Gastroesophageal sphincter (tissue), 4 donors: Measurements from ENCODE around the gene ZCCHC4. TPM values are rescaled to one million over a fixed set of nuclear protein-coding genes. Genes with fewer than 3 reads are reported as not detected.
A peak's percentile ranks its signal among the peaks of the same experiment; 100 is the strongest.

ENCODE experiments used
- ATAC-seq: fragments of 150-250 bp; one replicate; pipeline ENCODE4 v1.9.1; 2016; ENCODE audit warnings: mild to moderate bottlenecking, moderate library complexity
- H3K27ac ChIP-seq, 4 donors: fragments of 200-600 bp; sonication (generic) in 3 of 4; 1 replicate in 3 of 4; 2 replicates in 1 of 4; pipeline ENCODE4 v1.5.1; 2016 to 2019
- H3K27me3 ChIP-seq: fragments of 200-600 bp; sonication (generic); one replicate; pipeline ENCODE4 v1.5.1; 2019
- H3K36me3 ChIP-seq, 2 donors: fragments of 200-600 bp; sonication (generic); one replicate each; pipeline ENCODE4 v1.5.1; 2019; ENCODE audit warnings: control low read depth in 1 of 2
- H3K4me1 ChIP-seq, 3 donors: fragments of 200-600 bp; sonication (generic); 1 replicate in 2 of 3; 2 replicates in 1 of 3; pipeline ENCODE4 v1.5.1; 2016 to 2019; ENCODE audit warnings: control low read depth in 2 of 3
- H3K4me3 ChIP-seq, 2 donors: fragments of 200-600 bp; sonication (generic); one replicate each; pipeline ENCODE4 v1.5.1; 2019; ENCODE audit warnings: mild to moderate bottlenecking in 1 of 2, moderate library complexity in 1 of 2
- H3K9me3 ChIP-seq, 3 donors: fragments of 200-600 bp; sonication (generic); one replicate each; pipeline ENCODE4 v1.5.1; 2017 to 2019; ENCODE audit warnings: control low read depth in 2 of 3
- EP300 ChIP-seq: sonication (generic); formaldehyde crosslinking; IDR thresholded peaks from one replicate; pipeline ENCODE4 v1.6.1; 2017; ENCODE audit warnings: antibody characterized with exemption, mild to moderate bottlenecking
- POLR2A ChIP-seq, 2 donors: fragments of 450-650 bp; IDR thresholded peaks; one replicate each; pipeline ENCODE4 v1.6.1; 2017; ENCODE audit warnings: antibody characterized with exemption in 2 of 2, mild to moderate bottlenecking in 2 of 2, moderate library complexity in 1 of 2
- POLR2AphosphoS5 ChIP-seq: sonication (generic); formaldehyde crosslinking; IDR thresholded peaks from one replicate; pipeline ENCODE4 v1.6.1; 2017; ENCODE audit warnings: antibody characterized with exemption
- WGBS, 2 donors: methylation state at CpG; one replicate each; pipeline ENCODE4 v1.1.5; 2018; ENCODE audit warnings: low coverage in 1 of 2; 5-methylcytosine and 5-hydroxymethylcytosine counted together
- total RNA-seq, 4 donors: library from RNA; depleted of rRNA; stranded (reverse); fragments of >200 nt; gene quantifications; one replicate each; pipeline ENCODE4 v1.1.0, GENCODE V29; 2016
- TF ChIP-seq, protein P1 (sequence below), 4 experiments: fragments of 200-600 bp in 2 of 4; fragments of 450-650 bp in 2 of 4; sonication (generic) in 1 of 4; IDR thresholded peaks; one replicate each; pipeline ENCODE4 v1.5.1; 2017 to 2019; ENCODE audit warnings: antibody characterized with exemption in 4 of 4, mild to moderate bottlenecking in 2 of 4, moderate library complexity in 2 of 4

The ZCCHC4 gene, protein sequence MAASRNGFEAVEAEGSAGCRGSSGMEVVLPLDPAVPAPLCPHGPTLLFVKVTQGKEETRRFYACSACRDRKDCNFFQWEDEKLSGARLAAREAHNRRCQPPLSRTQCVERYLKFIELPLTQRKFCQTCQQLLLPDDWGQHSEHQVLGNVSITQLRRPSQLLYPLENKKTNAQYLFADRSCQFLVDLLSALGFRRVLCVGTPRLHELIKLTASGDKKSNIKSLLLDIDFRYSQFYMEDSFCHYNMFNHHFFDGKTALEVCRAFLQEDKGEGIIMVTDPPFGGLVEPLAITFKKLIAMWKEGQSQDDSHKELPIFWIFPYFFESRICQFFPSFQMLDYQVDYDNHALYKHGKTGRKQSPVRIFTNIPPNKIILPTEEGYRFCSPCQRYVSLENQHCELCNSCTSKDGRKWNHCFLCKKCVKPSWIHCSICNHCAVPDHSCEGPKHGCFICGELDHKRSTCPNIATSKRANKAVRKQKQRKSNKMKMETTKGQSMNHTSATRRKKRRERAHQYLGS
- total RNA-seq = 10 to 100 TPM in 3 of 4 donors, 1 to 10 TPM in 1; 9.5 to 15.3 (median 11.5) TPM

DNA sequence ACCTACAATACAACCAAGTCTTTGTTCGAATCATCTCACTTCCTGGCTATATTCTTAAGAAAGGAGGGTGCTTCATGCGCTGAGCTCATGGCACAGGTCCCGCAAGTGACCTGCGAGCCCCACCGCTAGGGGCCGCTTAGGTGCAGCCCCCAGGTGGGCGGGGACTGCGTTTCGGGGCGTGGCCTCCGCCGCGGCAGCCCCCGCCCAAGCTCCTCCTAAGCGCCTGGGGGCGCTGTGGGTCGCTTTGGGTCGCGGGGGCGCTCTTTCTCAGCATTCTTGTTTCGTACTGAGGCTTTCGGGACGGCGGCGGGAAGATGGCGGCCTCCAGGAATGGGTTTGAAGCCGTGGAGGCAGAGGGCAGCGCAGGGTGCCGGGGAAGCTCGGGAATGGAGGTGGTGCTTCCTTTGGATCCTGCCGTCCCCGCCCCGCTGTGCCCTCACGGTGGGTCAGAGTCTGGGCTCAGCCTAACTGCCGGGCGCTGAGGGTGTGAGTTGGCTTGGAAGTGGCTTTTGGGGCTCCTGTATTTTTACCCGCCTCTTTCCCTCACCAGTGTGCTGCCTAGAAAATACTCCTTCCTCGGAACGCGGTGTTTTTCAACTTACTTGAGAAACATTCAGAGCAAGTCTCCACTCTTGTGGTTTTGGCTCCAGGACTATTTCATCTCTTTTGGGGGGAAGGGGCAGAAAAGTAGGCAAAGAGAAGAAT is at the start of gene ZCCHC4:
TSS of gene ZCCHC4 (plus strand) at position 279 of the 705 bp plus-strand sequence. CDS start at position 315, 36 bp downstream.
- H3K9me3 ChIP-seq = no peaks in the 10 kb centered on the region
- peaks cover 0 to 17% (median 5%) of the 10 kb centered on the region in 3 donors for H3K4me1 ChIP-seq
- H3K36me3 ChIP-seq = peaks cover 0 to 29% of the 10 kb centered on the region in 2 donors
- H3K27me3 ChIP-seq = peaks cover 9% of the 10 kb centered on the region
- peak; percentile 97 for ATAC-seq
- H3K4me3 ChIP-seq = peak within 1 kb of the TSS; percentile 59 to 97
- TF ChIP-seq EP300 = no peak
- peak; percentile 11 to 31 for TF ChIP-seq POLR2A (IDR thresholded peaks at IDR 0.05)
- TF ChIP-seq, protein P1, sequence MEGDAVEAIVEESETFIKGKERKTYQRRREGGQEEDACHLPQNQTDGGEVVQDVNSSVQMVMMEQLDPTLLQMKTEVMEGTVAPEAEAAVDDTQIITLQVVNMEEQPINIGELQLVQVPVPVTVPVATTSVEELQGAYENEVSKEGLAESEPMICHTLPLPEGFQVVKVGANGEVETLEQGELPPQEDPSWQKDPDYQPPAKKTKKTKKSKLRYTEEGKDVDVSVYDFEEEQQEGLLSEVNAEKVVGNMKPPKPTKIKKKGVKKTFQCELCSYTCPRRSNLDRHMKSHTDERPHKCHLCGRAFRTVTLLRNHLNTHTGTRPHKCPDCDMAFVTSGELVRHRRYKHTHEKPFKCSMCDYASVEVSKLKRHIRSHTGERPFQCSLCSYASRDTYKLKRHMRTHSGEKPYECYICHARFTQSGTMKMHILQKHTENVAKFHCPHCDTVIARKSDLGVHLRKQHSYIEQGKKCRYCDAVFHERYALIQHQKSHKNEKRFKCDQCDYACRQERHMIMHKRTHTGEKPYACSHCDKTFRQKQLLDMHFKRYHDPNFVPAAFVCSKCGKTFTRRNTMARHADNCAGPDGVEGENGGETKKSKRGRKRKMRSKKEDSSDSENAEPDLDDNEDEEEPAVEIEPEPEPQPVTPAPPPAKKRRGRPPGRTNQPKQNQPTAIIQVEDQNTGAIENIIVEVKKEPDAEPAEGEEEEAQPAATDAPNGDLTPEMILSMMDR (IDR thresholded peaks at IDR 0.05) = peak; percentile 89 to 99 (median 93)
- peak; percentile 53 for TF ChIP-seq POLR2AphosphoS5
- H3K27ac ChIP-seq = peak within 1 kb of the TSS; percentile 56 to 85 (median 74)
- WGBS, 2 donors = 0% methylated on average over 1 to 6 of the region's 40 CpGs

DNA sequence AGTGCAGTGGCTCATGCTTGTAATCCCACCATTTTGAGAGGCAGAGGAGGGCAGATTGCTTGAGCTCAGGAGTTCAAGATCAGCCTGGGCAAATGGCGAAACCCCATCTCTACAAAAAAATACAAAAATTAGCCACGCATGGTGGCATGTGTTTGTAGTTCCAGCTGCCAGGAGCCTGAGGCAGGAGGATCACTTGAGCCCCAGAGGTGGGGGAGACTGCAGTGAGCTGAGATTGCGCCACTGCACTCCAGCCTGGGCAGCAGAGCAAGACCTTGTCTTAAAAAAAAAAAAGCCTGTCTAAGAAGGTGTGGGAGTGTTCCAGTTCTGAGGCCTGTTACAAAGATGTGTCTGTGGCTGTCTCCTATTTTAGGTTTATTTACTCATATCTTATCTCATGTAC is 40.7 kb upstream of the ZCCHC4 start:
- no peak overlapping the region for H3K4me3 ChIP-seq
- WGBS, 2 donors = 86 to 100% methylated on average over 1 to 2 of the region's 3 CpGs
- no peaks in the 10 kb centered on the region for H3K9me3 ChIP-seq
- peaks cover 0 to 56% of the 10 kb centered on the region in 2 donors for H3K36me3 ChIP-seq
- ATAC-seq = no peak
- H3K4me1 ChIP-seq = no peaks in the 10 kb centered on the region
- no peaks in the 10 kb centered on the region for H3K27me3 ChIP-seq
- TF ChIP-seq EP300 = no peak
- H3K27ac ChIP-seq = no peak overlapping the region

DNA sequence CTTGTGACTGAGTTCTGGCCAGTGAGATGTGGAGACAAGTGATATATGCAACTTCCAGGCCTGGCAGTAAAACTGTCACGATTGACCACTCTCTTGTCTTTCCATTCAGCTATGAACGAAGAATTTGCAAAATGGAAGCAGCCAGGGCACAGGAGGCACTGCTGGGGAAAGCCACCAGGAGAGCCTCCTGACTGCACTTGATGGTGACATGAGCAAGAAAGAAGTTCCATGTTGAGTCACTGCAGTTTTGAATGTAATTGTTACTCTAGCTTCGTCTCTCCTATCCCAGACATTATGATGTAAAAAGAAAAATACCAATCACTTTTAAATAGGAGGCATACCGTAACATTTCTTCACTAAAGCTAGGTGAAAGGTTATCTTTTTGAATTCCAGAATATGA is 32.4 kb upstream of the ZCCHC4 start:
- no peak for TF ChIP-seq POLR2A (IDR thresholded peaks at IDR 0.05)
- TF ChIP-seq, protein P1 (IDR thresholded peaks at IDR 0.05) = no peak
- ATAC-seq = no peak
- Histone ChIP-seq H3K9me3 (no peaks in the 10 kb centered on the region), H3K27me3 (no peaks in the 10 kb centered on the region), H3K36me3 (peaks cover 0 to 34% of the 10 kb centered on the region in 2 donors), H3K4me3 (no peak overlapping the region), H3K4me1 (no peaks in the 10 kb centered on the region), H3K27ac (no peak overlapping the region)
- 78 to 100% methylated on average over 2 to 3 of the region's 4 CpGs for WGBS, 2 donors

DNA sequence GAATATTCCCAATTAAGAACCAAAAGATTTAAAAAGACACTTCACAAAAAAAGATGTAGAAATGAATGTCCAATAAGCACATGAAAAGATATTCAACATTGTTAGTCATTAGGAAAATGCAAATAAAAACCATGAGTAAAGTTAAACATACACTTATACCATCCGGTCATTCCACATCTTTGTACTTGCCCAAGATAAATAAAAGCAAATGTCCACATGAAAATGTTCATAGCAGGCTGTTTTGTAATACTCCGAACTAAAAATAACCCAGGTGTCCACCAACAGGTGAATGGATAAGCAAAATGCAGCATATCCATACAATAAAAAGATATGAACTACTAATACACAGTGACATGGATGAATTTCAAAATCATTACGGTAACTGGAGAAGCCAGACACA is 28.6 kb upstream of the ZCCHC4 start:
- H3K4me3 ChIP-seq = no peak overlapping the region
- TF ChIP-seq, protein P1 (IDR thresholded peaks at IDR 0.05) = no peak
- no peak for TF ChIP-seq POLR2AphosphoS5
- no peak for TF ChIP-seq EP300
- no peak for TF ChIP-seq POLR2A (IDR thresholded peaks at IDR 0.05)
- H3K27ac ChIP-seq = no peak overlapping the region
- WGBS, 2 donors = 74 to 86% methylated on average over 3 of the region's 3 CpGs
- ATAC-seq = no peak
- peaks cover 0 to 7% (median 0%) of the 10 kb centered on the region in 3 donors for H3K9me3 ChIP-seq
- H3K27me3 ChIP-seq = no peaks in the 10 kb centered on the region
- H3K4me1 ChIP-seq = no peaks in the 10 kb centered on the region
- peaks cover 0 to 24% of the 10 kb centered on the region in 2 donors for H3K36me3 ChIP-seq

DNA sequence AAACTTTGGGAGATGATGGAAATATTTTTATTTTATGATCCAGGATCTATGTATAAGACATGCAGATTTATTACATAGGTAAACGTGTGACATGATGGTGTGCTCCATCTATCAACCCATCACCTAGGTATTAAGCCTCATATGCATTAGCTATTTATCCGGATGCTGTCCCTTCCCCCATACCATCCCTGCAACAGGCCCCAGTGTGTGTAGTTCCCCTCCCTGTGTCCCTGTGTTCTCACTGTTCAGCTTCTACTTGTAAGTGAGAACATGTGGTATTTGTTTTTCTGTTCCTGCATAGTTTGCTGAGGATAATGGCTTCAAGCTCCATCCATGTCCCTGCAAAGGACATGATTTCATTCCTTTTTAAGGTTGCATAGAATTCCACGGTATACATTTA is 28.1 kb upstream of the ZCCHC4 start:
- no peak overlapping the region for H3K27ac ChIP-seq
- peaks cover 0 to 7% (median 0%) of the 10 kb centered on the region in 3 donors for H3K9me3 ChIP-seq
- H3K36me3 ChIP-seq = peaks cover 0 to 21% of the 10 kb centered on the region in 2 donors
- no peaks in the 10 kb centered on the region for H3K4me1 ChIP-seq
- ATAC-seq = no peak
- no peak overlapping the region for H3K4me3 ChIP-seq
- no peaks in the 10 kb centered on the region for H3K27me3 ChIP-seq
- WGBS, 2 donors = 68 to 77% methylated on average over 2 to 3 of the region's 3 CpGs
- no peak for TF ChIP-seq POLR2A (IDR thresholded peaks at IDR 0.05)
- TF ChIP-seq POLR2AphosphoS5 = no peak
- TF ChIP-seq, protein P1 (IDR thresholded peaks at IDR 0.05) = no peak
- no peak for TF ChIP-seq EP300
